ENCODE data around the gene GPR3.

DNA sequence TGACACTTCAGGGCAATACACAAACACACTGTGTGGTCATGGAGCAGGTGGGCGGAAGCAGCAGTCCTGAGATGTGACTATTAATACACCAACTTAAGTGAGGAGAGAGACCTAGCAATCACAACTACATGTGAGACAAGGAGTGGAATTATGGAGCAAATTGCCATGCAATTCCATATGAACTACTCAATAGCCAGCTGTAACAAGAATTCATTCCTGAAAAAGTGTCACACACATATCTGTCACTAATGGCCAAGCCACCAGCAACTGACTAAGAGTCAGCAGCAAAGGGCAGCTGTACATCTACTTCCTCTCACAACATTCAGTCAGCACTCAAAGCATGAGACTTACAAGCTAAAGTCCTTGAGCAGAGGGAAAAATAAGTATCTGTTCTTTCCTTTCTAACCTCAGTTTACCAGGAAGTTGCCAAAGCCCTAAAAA lies 46.2 kb downstream of the GPR3 start:
- TF ChIP-seq CTCF (IDR thresholded peaks at IDR 0.05) (no peak), POLR2A (IDR thresholded peaks at IDR 0.05) (no peak)
